Natural killer cell (primary cell): ENCODE results near the gene RORB. TPM values are rescaled to one million over a fixed set of nuclear protein-coding genes. Genes with fewer than 3 reads are reported as not detected.

ENCODE experiments used
- ATAC-seq, 3 donors: fragments of 150-1000 bp in 2 of 3; fragments of 200-7000 bp in 1 of 3; cut with Tn5 transposase; 1 replicate in 1 of 3; 2 replicates in 2 of 3; pipeline ENCODE4 v1.10.0; 2021; ENCODE audit warnings: mild to moderate bottlenecking in 2 of 3, moderate library complexity in 2 of 3
- DNase-seq, 2 donors: peaks; one replicate each; pipeline versions ENCODE4 v3.0.0 to v3.0.0-alpha.2; 2013 to 2021; ENCODE audit warnings: mixed read lengths in 1 of 2
- H3K27ac ChIP-seq: one replicate; pipeline ENCODE4 v1.5.1; 2013; ENCODE audit warnings: mild to moderate bottlenecking, low read length
- H3K27me3 ChIP-seq: one replicate; pipeline ENCODE4 v1.6.1; 2013; ENCODE audit warnings: low read length; ENCODE audit not compliant: control insufficient read depth, insufficient read depth
- H3K36me3 ChIP-seq: one replicate; pipeline ENCODE4 v1.6.1; 2013; ENCODE audit warnings: low read length; ENCODE audit not compliant: control insufficient read depth, insufficient read depth
- H3K4me1 ChIP-seq: one replicate; pipeline ENCODE4 v1.6.1; 2013; ENCODE audit warnings: low read length; ENCODE audit not compliant: control insufficient read depth, insufficient read depth
- H3K4me3 ChIP-seq: one replicate; pipeline ENCODE4 v1.5.1; 2013; ENCODE audit warnings: low read length
- H3K9me3 ChIP-seq: one replicate; pipeline ENCODE4 v1.6.1; 2013; ENCODE audit warnings: low read length; ENCODE audit not compliant: control insufficient read depth, insufficient read depth
- H3K27ac Mint-ChIP-seq, 2 donors: one replicate each; pipeline ENCODE4 v1.8.0; 2022; ENCODE audit warnings: mild to moderate bottlenecking in 2 of 2, mixed read lengths in 2 of 2, moderate library complexity in 1 of 2
- H3K27me3 Mint-ChIP-seq, 2 donors: one replicate each; pipeline ENCODE4 v1.8.0; 2022; ENCODE audit warnings: low read depth in 2 of 2, mixed read lengths in 2 of 2
- H3K36me3 Mint-ChIP-seq: one replicate; pipeline ENCODE4 v1.8.0; 2022; ENCODE audit warnings: mixed read lengths
- H3K4me1 Mint-ChIP-seq, 2 donors: one replicate each; pipeline ENCODE4 v1.8.0; 2022; ENCODE audit warnings: mixed read lengths in 2 of 2
- H3K4me3 Mint-ChIP-seq: one replicate; pipeline ENCODE4 v1.8.0; 2022; ENCODE audit warnings: mild to moderate bottlenecking, moderate library complexity, mixed read lengths
- H3K9me3 Mint-ChIP-seq, 2 donors: one replicate each; pipeline ENCODE4 v1.8.0; 2022; ENCODE audit warnings: mixed read lengths in 2 of 2
- CTCF ChIP-seq: fragments of 200-600 bp; IDR thresholded peaks from one replicate; pipeline ENCODE4 v1.8.0; 2022; ENCODE audit warnings: antibody characterized with exemption
- WGBS: methylation state at CpG from one replicate; pipeline ENCODE4 v1.1.7; 2013; ENCODE audit warnings: missing lambda C conversion rate; ENCODE audit not compliant: insufficient coverage; 5-methylcytosine and 5-hydroxymethylcytosine counted together
- intact Hi-C: fragments of 100-400 bp; cut with micrococcal nuclease; formaldehyde crosslinking; loops from one replicate; pipeline ENCODE4 v1.14.2; 2022
- total RNA-seq, 4 donors: library from RNA; stranded (reverse); fragments of 120-200 nt in 1 of 4; gene quantifications; one replicate each; pipeline versions ENCODE4 v1.2.3 to v1.2.4, GENCODE V29; 2013 to 2022

Gene RORB
- total RNA-seq, 3 donors from 2014 or later (not counting 1 experiment from before 2014, with no cell fraction given), result 0.38 to 0.73 (median 0.41) TPM

DNA sequence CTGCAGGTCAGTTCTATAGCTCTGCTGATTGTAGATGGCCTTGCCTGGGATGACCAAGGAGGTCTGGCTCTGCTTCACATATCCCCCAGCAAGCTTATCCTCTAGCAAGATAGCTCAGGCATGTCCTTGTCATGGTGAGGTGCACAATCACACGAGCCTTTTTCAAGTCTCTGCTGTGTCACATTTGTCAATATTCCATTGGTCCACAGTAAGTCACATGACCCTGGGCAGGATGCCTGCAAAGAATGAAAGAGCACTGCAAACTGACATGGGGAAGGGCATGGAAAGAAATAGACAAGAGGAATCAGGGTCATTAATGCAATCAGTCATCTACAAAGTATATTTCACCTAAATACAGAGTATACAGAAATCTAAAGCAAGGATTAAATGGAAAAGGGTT, 142.0 kb downstream of the RORB start:
- Histone ChIP-seq H3K4me1 (no peaks in the 10 kb centered on the region), H3K4me3 (no peak overlapping the region), H3K27ac (no peak overlapping the region), H3K27me3 (no peaks in the 10 kb centered on the region), H3K9me3 (no peaks in the 10 kb centered on the region), H3K36me3 (no peaks in the 10 kb centered on the region)
- Mint-ChIP-seq H3K36me3 (no peaks in the 10 kb centered on the region), H3K9me3 (no peaks in the 10 kb centered on the region), H3K4me3 (no peak overlapping the region), H3K27ac (no peak overlapping the region), H3K27me3 (no peaks in the 10 kb centered on the region), H3K4me1 (no peaks in the 10 kb centered on the region)
- TF ChIP-seq CTCF, result no peak
- ATAC-seq (no peak), DNase-seq (no peak)
- intact Hi-C loops, result no loop called here
- 53% methylated on average over 1 of the region's 1 CpG for WGBS

DNA sequence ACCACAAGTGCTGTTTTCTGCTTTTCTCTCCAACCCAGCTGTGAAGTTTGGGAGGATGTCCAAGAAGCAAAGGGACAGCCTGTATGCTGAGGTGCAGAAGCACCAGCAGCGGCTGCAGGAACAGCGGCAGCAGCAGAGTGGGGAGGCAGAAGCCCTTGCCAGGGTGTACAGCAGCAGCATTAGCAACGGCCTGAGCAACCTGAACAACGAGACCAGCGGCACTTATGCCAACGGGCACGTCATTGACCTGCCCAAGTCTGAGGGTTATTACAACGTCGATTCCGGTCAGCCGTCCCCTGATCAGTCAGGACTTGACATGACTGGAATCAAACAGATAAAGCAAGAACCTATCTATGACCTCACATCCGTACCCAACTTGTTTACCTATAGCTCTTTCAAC, 145.2 kb downstream of the RORB start:
- Mint-ChIP-seq H3K27ac (no peak overlapping the region), H3K27me3 (no peaks in the 10 kb centered on the region), H3K4me1 (no peaks in the 10 kb centered on the region), H3K4me3 (no peak overlapping the region), H3K36me3 (no peaks in the 10 kb centered on the region), H3K9me3 (no peaks in the 10 kb centered on the region)
- ATAC-seq (no peak), DNase-seq (no peak)
- intact Hi-C loops, result no loop called here
- Histone ChIP-seq H3K4me3 (no peak overlapping the region), H3K27ac (no peak overlapping the region), H3K27me3 (no peaks in the 10 kb centered on the region), H3K36me3 (no peaks in the 10 kb centered on the region), H3K9me3 (no peaks in the 10 kb centered on the region), H3K4me1 (no peaks in the 10 kb centered on the region)
- TF ChIP-seq CTCF, result no peak
- WGBS, result 93% methylated on average over 12 of the region's 12 CpGs

DNA sequence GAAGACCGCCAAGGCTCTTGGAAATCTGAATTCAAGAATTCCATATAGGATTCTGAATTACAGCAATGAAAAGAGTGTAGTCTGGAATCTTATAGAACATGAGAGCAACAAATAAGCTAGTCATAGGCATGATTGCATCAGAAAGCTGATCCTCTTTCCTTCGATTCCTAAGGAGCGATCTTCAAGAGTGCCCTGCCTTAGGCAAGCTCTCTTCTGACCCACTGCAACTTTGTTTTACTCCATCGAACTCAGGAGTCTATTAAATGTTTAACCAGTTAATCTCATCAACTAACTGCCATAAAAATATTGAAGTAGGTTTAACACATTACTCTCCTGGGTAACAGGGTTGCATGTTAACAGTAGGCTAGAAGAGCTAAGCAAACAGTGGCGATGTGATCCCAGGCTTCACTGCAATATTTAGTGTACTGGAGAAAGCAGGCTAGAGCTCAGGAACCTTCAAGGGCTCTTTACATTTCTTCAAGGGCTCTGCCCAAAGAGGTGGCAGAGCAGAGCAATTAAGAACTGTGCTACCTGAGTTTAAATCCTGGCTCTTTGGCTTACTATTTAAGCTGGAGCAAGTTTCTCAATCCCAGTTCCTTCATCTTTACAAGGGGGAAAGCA, 146.3 kb downstream of the RORB start:
- Mint-ChIP-seq H3K27me3 (no peaks in the 10 kb centered on the region), H3K36me3 (no peaks in the 10 kb centered on the region), H3K4me1 (no peaks in the 10 kb centered on the region), H3K27ac (no peak overlapping the region), H3K9me3 (no peaks in the 10 kb centered on the region), H3K4me3 (no peak overlapping the region)
- no peak for ATAC-seq
- Histone ChIP-seq H3K36me3 (no peaks in the 10 kb centered on the region), H3K9me3 (no peaks in the 10 kb centered on the region), H3K27me3 (no peaks in the 10 kb centered on the region), H3K4me1 (no peaks in the 10 kb centered on the region), H3K27ac (no peak overlapping the region), H3K4me3 (no peak overlapping the region)
- no peak for DNase-seq
- intact Hi-C loops, result no loop called here
- no peak for TF ChIP-seq CTCF
- WGBS, result 82% methylated on average over 5 of the region's 5 CpGs

DNA sequence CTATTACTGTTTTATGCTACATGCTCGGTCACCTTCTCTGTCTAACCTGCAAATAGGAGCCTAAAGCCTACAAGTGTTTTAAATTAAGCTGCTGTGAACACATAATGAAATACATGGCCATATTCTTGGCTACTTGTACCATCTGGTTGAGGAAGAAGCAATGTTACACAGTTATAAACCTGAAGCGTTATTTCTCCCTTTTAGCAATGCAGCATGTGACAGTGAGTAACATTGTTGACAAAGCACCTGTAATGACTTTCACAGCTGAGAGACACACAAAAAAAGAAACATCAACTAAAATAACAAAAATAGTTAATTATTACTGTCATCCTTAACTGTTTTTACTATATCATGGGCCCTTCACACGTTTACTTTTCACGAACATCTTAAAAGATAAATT, 146.9 kb downstream of the RORB start:
- ATAC-seq, result no peak
- Histone ChIP-seq H3K36me3 (no peaks in the 10 kb centered on the region), H3K4me3 (no peak overlapping the region), H3K4me1 (no peaks in the 10 kb centered on the region), H3K9me3 (no peaks in the 10 kb centered on the region), H3K27ac (no peak overlapping the region), H3K27me3 (no peaks in the 10 kb centered on the region)
- Mint-ChIP-seq H3K36me3 (no peaks in the 10 kb centered on the region), H3K9me3 (no peaks in the 10 kb centered on the region), H3K27ac (no peak overlapping the region), H3K4me3 (no peak overlapping the region), H3K4me1 (no peaks in the 10 kb centered on the region), H3K27me3 (no peaks in the 10 kb centered on the region)
- DNase-seq, result no peak
- intact Hi-C loops, result loop anchor here (2.0 kb wide), 1 partner anchor 1443 kb away; no protein-coding TSS in a partner anchor
- no peak for TF ChIP-seq CTCF
- 76% methylated on average over 2 of the region's 4 CpGs for WGBS
